CD14-positive monocyte (primary cell): Measurements from ENCODE around the gene ADA. TPM values are rescaled to one million over a fixed set of nuclear protein-coding genes. Genes with fewer than 3 reads are reported as not detected.

Experiments used
- DNase-seq, 3 donors: peaks; one replicate each; pipeline ENCODE4 v3.0.0-alpha.2; 2011 to 2022
- H2AFZ ChIP-seq: 2 replicates; pipeline ENCODE4 v1.6.0; 2012; ENCODE audit warnings: mild to moderate bottlenecking, low read depth, low read length, inconsistent platforms; ENCODE audit not compliant: insufficient read depth, poor library complexity, severe bottlenecking
- H3K27ac ChIP-seq, 2 donors: 1 replicate in 1 of 2; 2 replicates in 1 of 2; pipeline ENCODE4 v1.5.1; 2012 to 2013; ENCODE audit warnings: low read length in 2 of 2, control low read depth in 1 of 2, inconsistent platforms in 1 of 2, low read depth in 1 of 2, mild to moderate bottlenecking in 1 of 2
- H3K27me3 ChIP-seq, 2 donors: one replicate each; pipeline versions ENCODE4 v1.6.0 to v1.6.1; 2011 to 2013; ENCODE audit warnings: low read length in 2 of 2; ENCODE audit not compliant: control insufficient read depth in 2 of 2, insufficient read depth in 2 of 2
- H3K36me3 ChIP-seq, 2 donors: replicated peaks in 1 of 2; 1 replicate in 1 of 2; 2 replicates in 1 of 2; pipeline versions ENCODE4 v1.5.1 to v1.6.1; 2012 to 2013; ENCODE audit warnings: low read length in 2 of 2, control low read depth in 1 of 2, inconsistent platforms in 1 of 2, mild to moderate bottlenecking in 1 of 2; ENCODE audit not compliant: insufficient read depth in 2 of 2, control insufficient read depth in 1 of 2
- H3K4me1 ChIP-seq, 2 donors: 1 replicate in 1 of 2; 2 replicates in 1 of 2; pipeline versions ENCODE4 v1.5.1 to v1.6.1; 2012 to 2013; ENCODE audit warnings: low read length in 2 of 2, control low read depth in 1 of 2, inconsistent platforms in 1 of 2, mild to moderate bottlenecking in 1 of 2, moderate library complexity in 1 of 2; ENCODE audit not compliant: insufficient read depth in 2 of 2, control insufficient read depth in 1 of 2
- H3K4me2 ChIP-seq: replicated peaks from 2 replicates; pipeline ENCODE3; 2012; ENCODE audit warnings: low read length, moderate library complexity, mild to moderate bottlenecking; ENCODE audit not compliant: poor library complexity, severe bottlenecking; ENCODE audit errors: extremely low read depth
- H3K4me3 ChIP-seq, 3 experiments: fragments of 200-600 bp in 1 of 3; sonication (generic) in 1 of 3; replicated peaks in 1 of 3; 1 replicate in 2 of 3; 2 replicates in 1 of 3; pipeline ENCODE4 v1.5.1; 2011 to 2013; ENCODE audit warnings: low read length in 3 of 3, mild to moderate bottlenecking in 3 of 3, control low read depth in 2 of 3, low read depth in 2 of 3, inconsistent platforms in 1 of 3, moderate library complexity in 1 of 3
- H3K79me2 ChIP-seq: 2 replicates; pipeline ENCODE4 v1.6.0; 2012; ENCODE audit warnings: mild to moderate bottlenecking, control low read depth, inconsistent platforms, low read length, moderate library complexity; ENCODE audit not compliant: insufficient read depth
- H3K9ac ChIP-seq: 2 replicates; pipeline ENCODE4 v1.6.0; 2017; ENCODE audit warnings: low read length, mild to moderate bottlenecking; ENCODE audit not compliant: insufficient read depth, poor library complexity, severe bottlenecking
- H3K9me3 ChIP-seq, 2 donors: replicated peaks in 1 of 2; 1 replicate in 1 of 2; 2 replicates in 1 of 2; pipeline versions ENCODE4 v1.5.1 to v1.6.1; 2012 to 2013; ENCODE audit warnings: low read length in 2 of 2, control low read depth in 1 of 2; ENCODE audit not compliant: control insufficient read depth in 1 of 2, insufficient read depth in 1 of 2
- H4K20me1 ChIP-seq: 2 replicates; pipeline ENCODE4 v1.6.0; 2012; ENCODE audit warnings: mild to moderate bottlenecking, low read length, control low read depth, moderate library complexity; ENCODE audit not compliant: insufficient read depth
- H3K27ac Mint-ChIP-seq, 7 donors: one replicate each; pipeline ENCODE4 v1.8.0; 2020; ENCODE audit warnings: mild to moderate bottlenecking in 7 of 7, mixed read lengths in 7 of 7, moderate library complexity in 6 of 7, inconsistent platforms in 2 of 7
- H3K27me3 Mint-ChIP-seq, 3 donors: one replicate each; pipeline ENCODE4 v1.8.0; 2021 to 2022; ENCODE audit warnings: low read depth in 3 of 3, mild to moderate bottlenecking in 3 of 3, mixed read lengths in 3 of 3, moderate library complexity in 3 of 3, inconsistent platforms in 1 of 3
- H3K36me3 Mint-ChIP-seq, 2 donors: one replicate each; pipeline ENCODE4 v1.8.0; 2020; ENCODE audit warnings: mixed read lengths in 2 of 2, inconsistent platforms in 1 of 2, mild to moderate bottlenecking in 1 of 2
- H3K4me1 Mint-ChIP-seq: one replicate; pipeline ENCODE4 v1.8.0; 2020; ENCODE audit warnings: mild to moderate bottlenecking, mixed read lengths
- H3K4me3 Mint-ChIP-seq, 2 donors: one replicate each; pipeline ENCODE4 v1.8.0; 2020; ENCODE audit warnings: mild to moderate bottlenecking in 2 of 2, mixed read lengths in 2 of 2, moderate library complexity in 1 of 2
- H3K9me3 Mint-ChIP-seq, 7 donors: one replicate each; pipeline ENCODE4 v1.8.0; 2020 to 2022; ENCODE audit warnings: mixed read lengths in 7 of 7, mild to moderate bottlenecking in 6 of 7, moderate library complexity in 6 of 7, inconsistent platforms in 2 of 7
- WGBS: methylation state at CpG from one replicate; pipeline ENCODE4 v1.1.5; 2013; ENCODE audit warnings: missing lambda C conversion rate; ENCODE audit not compliant: insufficient coverage; 5-methylcytosine and 5-hydroxymethylcytosine counted together
- intact Hi-C, 2 donors: fragments of 100-400 bp; cut with micrococcal nuclease; formaldehyde crosslinking; loops; one replicate each; pipeline versions ENCODE4 v1.15.0 to v1.15.1; 2023
- polyA plus RNA-seq, 3 donors: library from polyadenylated mRNA; depleted of rRNA in 1 of 3; unstranded in 2 of 3; stranded (reverse) in 1 of 3; fragments of 300-500 nt in 2 of 3; fragments of >200 nt in 1 of 3; fragmentation: Illumina TruSeq in 2 of 3; gene quantifications; 1 replicate in 2 of 3; 2 replicates in 1 of 3; pipeline ENCODE4 v1.2.3, GENCODE V29; 2012 to 2021
- TF ChIP-seq, protein P1 (sequence below): fragments of 200-600 bp; IDR thresholded peaks from one replicate; pipeline ENCODE4 v1.8.0; 2022; ENCODE audit warnings: antibody characterized with exemption, mild to moderate bottlenecking

Gene ADA
- polyA plus RNA-seq, 3 donors, result 11.1 to 17.2 (median 15.6) TPM

DNA sequence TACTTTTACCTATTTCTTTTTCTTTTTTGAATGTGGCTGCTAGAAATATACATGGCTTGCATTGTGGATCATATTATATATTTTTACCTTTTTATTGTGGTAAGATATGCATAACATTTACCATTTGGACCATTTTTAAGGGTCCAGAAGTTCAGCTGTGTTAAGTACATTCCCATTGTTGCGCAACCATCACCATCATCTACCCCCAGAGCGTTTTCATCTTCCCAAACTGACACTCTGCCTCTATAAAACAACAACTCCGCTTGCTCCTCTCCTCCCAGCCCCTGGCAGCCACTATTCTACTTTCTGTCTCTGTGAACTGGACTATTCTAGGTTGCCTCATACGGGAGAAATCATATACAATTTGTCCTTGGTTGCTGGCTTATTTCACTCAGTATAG is 35.4 kb upstream of the ADA start:
- peaks cover 3% of the 10 kb centered on the region for H3K4me1 Mint-ChIP-seq
- H3K79me2 ChIP-seq, result no peaks in the 10 kb centered on the region
- no peaks in the 10 kb centered on the region for H3K36me3 Mint-ChIP-seq
- intact Hi-C loops, result loop anchor here (5.0 kb wide), 1 partner anchor 45 kb away; no protein-coding TSS in a partner anchor
- H2AFZ ChIP-seq, result no peak overlapping the region
- peaks cover 0 to 3% (median 0%) of the 10 kb centered on the region in 7 donors for H3K9me3 Mint-ChIP-seq
- H3K4me3 ChIP-seq, result no peak overlapping the region
- H3K4me2 ChIP-seq, result no peak overlapping the region
- DNase-seq, result no peak
- TF ChIP-seq, protein P1, sequence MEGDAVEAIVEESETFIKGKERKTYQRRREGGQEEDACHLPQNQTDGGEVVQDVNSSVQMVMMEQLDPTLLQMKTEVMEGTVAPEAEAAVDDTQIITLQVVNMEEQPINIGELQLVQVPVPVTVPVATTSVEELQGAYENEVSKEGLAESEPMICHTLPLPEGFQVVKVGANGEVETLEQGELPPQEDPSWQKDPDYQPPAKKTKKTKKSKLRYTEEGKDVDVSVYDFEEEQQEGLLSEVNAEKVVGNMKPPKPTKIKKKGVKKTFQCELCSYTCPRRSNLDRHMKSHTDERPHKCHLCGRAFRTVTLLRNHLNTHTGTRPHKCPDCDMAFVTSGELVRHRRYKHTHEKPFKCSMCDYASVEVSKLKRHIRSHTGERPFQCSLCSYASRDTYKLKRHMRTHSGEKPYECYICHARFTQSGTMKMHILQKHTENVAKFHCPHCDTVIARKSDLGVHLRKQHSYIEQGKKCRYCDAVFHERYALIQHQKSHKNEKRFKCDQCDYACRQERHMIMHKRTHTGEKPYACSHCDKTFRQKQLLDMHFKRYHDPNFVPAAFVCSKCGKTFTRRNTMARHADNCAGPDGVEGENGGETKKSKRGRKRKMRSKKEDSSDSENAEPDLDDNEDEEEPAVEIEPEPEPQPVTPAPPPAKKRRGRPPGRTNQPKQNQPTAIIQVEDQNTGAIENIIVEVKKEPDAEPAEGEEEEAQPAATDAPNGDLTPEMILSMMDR, result no peak
- H3K27ac ChIP-seq, result no peak overlapping the region
- no peaks in the 10 kb centered on the region for H3K36me3 ChIP-seq
- no peaks in the 10 kb centered on the region for H3K9me3 ChIP-seq
- H3K4me1 ChIP-seq, result no peaks in the 10 kb centered on the region
- no peaks in the 10 kb centered on the region for H4K20me1 ChIP-seq
- H3K4me3 Mint-ChIP-seq, result no peak overlapping the region
- H3K27me3 Mint-ChIP-seq, result peaks cover 2 to 4% (median 2%) of the 10 kb centered on the region in 3 donors
- H3K27me3 ChIP-seq, result no peaks in the 10 kb centered on the region
- H3K27ac Mint-ChIP-seq, result no peak overlapping the region
- 92% methylated on average over 3 of the region's 4 CpGs for WGBS
- no peak overlapping the region for H3K9ac ChIP-seq

GRCh38 chr20:44684047-44684967 is 32.8 kb upstream of the ADA start:
- H3K4me2 ChIP-seq, result no peak overlapping the region

More at GRCh38 chr20:44684047-44684967, 32.8 kb upstream of the ADA start:
- Histone ChIP-seq H3K79me2 (no peaks in the 10 kb centered on the region), H3K4me3 (no peak overlapping the region), H3K36me3 (no peaks in the 10 kb centered on the region), H3K27ac (no peak overlapping the region), H3K4me1 (no peaks in the 10 kb centered on the region), H3K9me3 (no peaks in the 10 kb centered on the region), H2AFZ (no peak overlapping the region), H4K20me1 (no peaks in the 10 kb centered on the region), H3K9ac (no peak overlapping the region), H3K27me3 (no peaks in the 10 kb centered on the region)
- Mint-ChIP-seq H3K9me3 (peaks cover 0 to 2% (median 0%) of the 10 kb centered on the region in 7 donors), H3K4me1 (peaks cover 3% of the 10 kb centered on the region), H3K27me3 (peaks cover 0 to 3% (median 2%) of the 10 kb centered on the region in 3 donors), H3K27ac (peak overlapping the region in 1 of 7 donors; percentile 80), H3K36me3 (no peaks in the 10 kb centered on the region), H3K4me3 (no peak overlapping the region)
- intact Hi-C loops, result loop anchor here (2.0 to 5.0 kb wide), 3 partner anchors 182 to 297 kb away; no protein-coding TSS in a partner anchor
- WGBS, result 25% methylated on average over 1 of the region's 6 CpGs
- no peak for DNase-seq
- TF ChIP-seq, protein P1, result peak; percentile 5
